GM23338 (cell line): Measurements from ENCODE around the gene GRIA4. TPM values are rescaled to one million over a fixed set of nuclear protein-coding genes. Genes with fewer than 3 reads are reported as not detected.

ENCODE experiments used
- ATAC-seq: fragments of 200-7000 bp; cut with Tn5 transposase; 3 replicates; pipeline ENCODE4 v1.9.1; 2020
- DNase-seq: peaks from one replicate; pipeline ENCODE4 v3.0.0-alpha.2; 2015; ENCODE audit warnings: low spot score
- H2AFZ ChIP-seq: fragments of 200-600 bp; sonication (generic); 2 replicates; pipeline ENCODE4 v1.8.0; 2016; ENCODE audit warnings: antibody characterized with exemption, mild to moderate bottlenecking, moderate library complexity
- H3F3A ChIP-seq: fragments of 200-600 bp; sonication (generic); replicated peaks from 2 replicates; pipeline ENCODE4 v1.8.0; 2017; ENCODE audit warnings: antibody characterized with exemption, mixed run types, low read depth
- H3K27ac ChIP-seq: fragments of 200-600 bp; sonication (generic); 2 replicates; pipeline ENCODE4 v1.6.1; 2016; ENCODE audit warnings: low read depth
- H3K27me3 ChIP-seq: fragments of 200-600 bp; sonication (generic); 2 replicates; pipeline ENCODE4 v1.8.0; 2016; ENCODE audit warnings: mild to moderate bottlenecking, mixed run types, moderate library complexity; ENCODE audit not compliant: insufficient read depth
- H3K36me3 ChIP-seq: fragments of 200-600 bp; sonication (generic); 2 replicates; pipeline ENCODE4 v1.8.0; 2016; ENCODE audit warnings: mild to moderate bottlenecking; ENCODE audit not compliant: insufficient read depth
- H3K4me1 ChIP-seq: fragments of 200-600 bp; sonication (generic); 2 replicates; pipeline ENCODE4 v1.8.0; 2016; ENCODE audit warnings: mild to moderate bottlenecking, moderate library complexity; ENCODE audit not compliant: insufficient read depth
- H3K4me2 ChIP-seq: fragments of 200-600 bp; sonication (generic); 2 replicates; pipeline ENCODE4 v1.7.1; 2017; ENCODE audit warnings: mixed run types
- H3K4me3 ChIP-seq: fragments of 200-600 bp; sonication (generic); 2 replicates; pipeline ENCODE4 v1.6.1; 2016; ENCODE audit warnings: mixed run types
- H3K79me2 ChIP-seq: fragments of 200-600 bp; sonication (generic); replicated peaks from 2 replicates; pipeline ENCODE4 v1.8.0; 2017; ENCODE audit warnings: mild to moderate bottlenecking; ENCODE audit not compliant: insufficient read depth
- H3K9me2 ChIP-seq: fragments of 200-600 bp; sonication (generic); 2 replicates; pipeline ENCODE4 v1.8.0; 2017; ENCODE audit not compliant: insufficient read depth
- H4K20me1 ChIP-seq: fragments of 200-600 bp; sonication (generic); replicated peaks from 2 replicates; pipeline ENCODE4 v1.8.0; 2017; ENCODE audit warnings: mild to moderate bottlenecking; ENCODE audit not compliant: insufficient read depth
- H3K27ac Mint-ChIP-seq: 2 replicates; pipeline ENCODE4 v1.8.0; 2020; ENCODE audit warnings: inconsistent platforms, mild to moderate bottlenecking, moderate library complexity, mixed read lengths
- H3K27me3 Mint-ChIP-seq: 3 replicates; pipeline ENCODE4 v1.8.0; 2022; ENCODE audit warnings: low read depth, mild to moderate bottlenecking, moderate library complexity, mixed read lengths, inconsistent platforms; ENCODE audit not compliant: insufficient read depth, poor library complexity
- H3K36me3 Mint-ChIP-seq: 3 replicates; pipeline ENCODE4 v1.8.0; 2021; ENCODE audit warnings: low read depth, mild to moderate bottlenecking, inconsistent platforms, moderate library complexity, mixed read lengths
- H3K4me1 Mint-ChIP-seq: 3 replicates; pipeline ENCODE4 v1.8.0; 2020; ENCODE audit warnings: mild to moderate bottlenecking, inconsistent platforms, mixed read lengths
- H3K4me3 Mint-ChIP-seq: 3 replicates; pipeline ENCODE4 v1.8.0; 2021; ENCODE audit warnings: moderate library complexity, mild to moderate bottlenecking, inconsistent platforms, mixed read lengths
- H3K9me3 Mint-ChIP-seq: 3 replicates; pipeline ENCODE4 v1.8.0; 2020; ENCODE audit warnings: moderate library complexity, mild to moderate bottlenecking, inconsistent platforms, mixed read lengths
- CREB1 ChIP-seq: fragments of 250-450 bp; sonication (Bioruptor Pico); IDR thresholded peaks from 2 replicates; pipeline ENCODE4 v1.5.0; 2020; ENCODE audit warnings: low read depth, mild to moderate bottlenecking, moderate library complexity
- CTCF ChIP-seq, 2 experiments: fragments of 200-600 bp in 1 of 2; sonication (generic) in 1 of 2; conservative IDR thresholded peaks; 2 replicates each; pipeline versions ENCODE4 v1.5.1 to v1.6.1; 2016 to 2017; ENCODE audit warnings: antibody characterized with exemption in 2 of 2, low read depth in 2 of 2, mild to moderate bottlenecking in 2 of 2, moderate library complexity in 1 of 2
- EZH2phosphoT487 ChIP-seq: fragments of 200-600 bp; sonication (generic); IDR thresholded peaks from one replicate; pipeline ENCODE4 v1.8.1; 2018; ENCODE audit warnings: antibody characterized with exemption; ENCODE audit not compliant: unreplicated experiment
- ZNF114 ChIP-seq: fragments of 250-450 bp; sonication (Bioruptor Pico); IDR thresholded peaks from 2 replicates; pipeline ENCODE4 v1.5.0; 2020; ENCODE audit warnings: mild to moderate bottlenecking, moderate library complexity
- ZNF331 ChIP-seq: fragments of 250-450 bp; sonication (Bioruptor Pico); IDR thresholded peaks from 2 replicates; pipeline ENCODE4 v1.5.0; 2020; ENCODE audit warnings: low read depth, mild to moderate bottlenecking, moderate library complexity
- ZNF462 ChIP-seq: fragments of 250-450 bp; sonication (Bioruptor Pico); IDR thresholded peaks from 2 replicates; pipeline ENCODE4 v1.5.0; 2020; ENCODE audit warnings: mild to moderate bottlenecking, moderate library complexity
- polyA plus RNA-seq: library from polyadenylated mRNA; unstranded; fragments of >200 nt; fragmentation: Nextera tagmentation; extraction: Ambion mirVana; gene quantifications from 2 replicates; pipeline ENCODE4 v1.2.1, GENCODE V29; 2016
- total RNA-seq: library from RNA; depleted of rRNA; stranded (reverse); fragments of >200 nt; shearing (Covaris generic); gene quantifications from 2 replicates; pipeline ENCODE4 v1.2.3, GENCODE V29; 2014

The GRIA4 gene
- total and polyA plus RNA-seq, 2 experiments from 2014 or later = 17.8 to 71.1 TPM

GRCh38 chr11:105933695-105934094 lies 323.8 kb downstream of the GRIA4 start (continued):
- TF ChIP-seq ZNF462 = no peak
- no peak for TF ChIP-seq ZNF114
- no peak for TF ChIP-seq CTCF (conservative IDR thresholded peaks at IDR 0.05; ENCODE audit: low read depth in 2 of 2)
- TF ChIP-seq CREB1 (CRISPR knock-in tag) = no peak

- Mint-ChIP-seq H3K4me1 (peaks cover 34% of the 10 kb centered on the region), H3K4me3 (no peak overlapping the region), H3K36me3 (no peaks in the 10 kb centered on the region), H3K27me3 (no peaks in the 10 kb centered on the region), H3K27ac (peak overlapping the region; percentile 70), H3K9me3 (no peaks in the 10 kb centered on the region)
- Histone ChIP-seq H4K20me1 (no peaks in the 10 kb centered on the region), H3K79me2 (no peaks in the 10 kb centered on the region), H3K9me2 (no peaks in the 10 kb centered on the region), H3K36me3 (no peaks in the 10 kb centered on the region), H3K4me3 (no peak overlapping the region), H3K4me1 (peaks cover 35% of the 10 kb centered on the region), H3K4me2 (no peak overlapping the region), H2AFZ (no peak overlapping the region), H3K27me3 (no peaks in the 10 kb centered on the region), H3K27ac (no peak overlapping the region), H3F3A (no peaks in the 10 kb centered on the region)
- TF ChIP-seq EZH2phosphoT487 = no peak
- no peak for TF ChIP-seq ZNF331 (CRISPR knock-in tag)
- no peak for TF ChIP-seq ZNF462
- peak; percentile 21 for DNase-seq
- ATAC-seq = peak; percentile 59
These were observed 325.9 kb downstream of the GRIA4 start for GRCh38 chr11:105935791-105936190.
